DMS114 treated with DMSO at 0.1 percent for 48 hours (cell line): ENCODE results near the gene STX1B.
"Not testable (repeated sequence)": the region's sequence is repeated elsewhere in the genome, so short reads cannot be mapped to it uniquely, and the experiment has no call there.

ENCODE experiments used
- DNase-seq: peaks from one replicate; lab custom pipeline; 2025; ENCODE audit not compliant: unreplicated experiment; lab: John Stamatoyannopoulos, UW

STX1B gene

DNA sequence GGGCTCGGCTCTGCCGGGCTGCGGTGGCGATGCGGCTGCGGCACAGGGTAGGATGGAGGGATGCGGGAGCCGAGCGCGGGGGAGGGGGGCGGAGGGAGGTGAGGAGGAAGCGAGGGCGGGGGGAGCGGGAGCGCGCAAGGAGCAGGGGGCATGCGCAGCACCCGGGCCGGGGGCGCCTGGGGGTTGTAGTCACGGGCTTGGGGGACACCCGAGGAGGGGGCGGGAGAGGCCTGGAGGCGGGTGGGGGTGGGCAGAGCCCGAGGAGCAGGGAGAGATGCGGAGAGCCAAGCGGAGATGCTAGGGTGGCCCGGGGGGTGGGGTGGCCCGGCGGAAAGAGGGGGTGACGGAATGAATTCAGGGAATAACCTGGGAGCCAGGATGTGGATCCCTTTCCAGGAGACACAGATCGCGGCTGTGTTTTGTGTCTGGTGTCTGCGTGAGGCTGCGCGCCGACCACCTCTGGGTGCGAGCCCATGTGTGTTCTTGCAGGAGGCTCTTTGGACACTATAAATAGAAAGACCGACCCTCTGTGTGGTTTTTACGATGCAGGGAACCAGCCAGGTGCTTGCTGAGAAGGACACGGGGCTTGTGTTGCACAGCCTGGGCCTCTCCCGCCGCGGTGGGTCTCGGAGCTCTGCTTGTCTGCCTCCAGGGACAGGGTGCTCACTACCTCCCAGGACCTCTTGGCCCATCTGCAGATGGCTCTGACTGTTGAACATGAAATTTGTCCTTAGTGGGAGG, at the start of gene STX1B:
Gene STX1B (minus strand): TSS at position 54 of the 741 bp plus-strand sequence. CDS start 242 bp downstream, outside the sequence.
- no peak for DNase-seq

DNA sequence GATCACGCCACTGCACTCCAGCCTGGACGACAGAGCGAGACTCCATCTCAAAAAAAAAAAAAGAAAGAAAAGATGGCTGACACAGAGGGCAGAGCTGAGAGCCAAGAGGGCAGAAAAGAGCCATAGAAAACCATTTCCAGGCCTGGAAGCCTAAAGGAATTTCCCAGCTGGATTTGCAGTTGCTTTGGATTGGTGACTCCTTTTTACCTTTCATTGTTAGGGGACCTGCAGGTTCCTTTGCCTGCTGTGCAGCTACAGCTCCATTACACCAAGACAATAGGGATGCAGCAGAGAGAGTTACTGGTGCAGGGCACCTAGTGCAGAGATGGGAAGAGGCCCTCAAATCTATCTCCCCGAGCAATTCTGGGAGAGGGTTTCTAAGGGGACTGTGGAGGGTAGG, 45.2 kb upstream of the STX1B start:
- no peak for DNase-seq

DNA sequence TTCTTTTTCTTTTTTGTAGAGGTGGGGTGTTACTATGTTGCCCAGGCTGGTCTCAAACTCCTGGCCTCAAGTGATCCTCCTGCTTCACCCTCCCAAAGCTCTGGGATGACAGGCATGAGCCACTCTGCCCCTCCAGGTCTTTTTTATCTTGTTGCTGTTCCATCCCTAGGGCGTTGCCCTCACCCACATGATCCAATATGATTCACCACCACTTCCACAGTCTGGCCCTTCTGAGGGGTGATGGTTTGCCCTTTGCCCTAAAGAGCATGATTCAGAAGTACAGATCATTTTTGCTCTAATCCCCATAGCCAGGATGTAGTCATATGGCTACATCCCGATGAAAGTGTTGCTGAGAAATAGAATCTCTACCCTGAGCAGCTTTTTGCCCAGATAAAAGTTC, 41.7 kb upstream of the STX1B start:
- no peak for DNase-seq

DNA sequence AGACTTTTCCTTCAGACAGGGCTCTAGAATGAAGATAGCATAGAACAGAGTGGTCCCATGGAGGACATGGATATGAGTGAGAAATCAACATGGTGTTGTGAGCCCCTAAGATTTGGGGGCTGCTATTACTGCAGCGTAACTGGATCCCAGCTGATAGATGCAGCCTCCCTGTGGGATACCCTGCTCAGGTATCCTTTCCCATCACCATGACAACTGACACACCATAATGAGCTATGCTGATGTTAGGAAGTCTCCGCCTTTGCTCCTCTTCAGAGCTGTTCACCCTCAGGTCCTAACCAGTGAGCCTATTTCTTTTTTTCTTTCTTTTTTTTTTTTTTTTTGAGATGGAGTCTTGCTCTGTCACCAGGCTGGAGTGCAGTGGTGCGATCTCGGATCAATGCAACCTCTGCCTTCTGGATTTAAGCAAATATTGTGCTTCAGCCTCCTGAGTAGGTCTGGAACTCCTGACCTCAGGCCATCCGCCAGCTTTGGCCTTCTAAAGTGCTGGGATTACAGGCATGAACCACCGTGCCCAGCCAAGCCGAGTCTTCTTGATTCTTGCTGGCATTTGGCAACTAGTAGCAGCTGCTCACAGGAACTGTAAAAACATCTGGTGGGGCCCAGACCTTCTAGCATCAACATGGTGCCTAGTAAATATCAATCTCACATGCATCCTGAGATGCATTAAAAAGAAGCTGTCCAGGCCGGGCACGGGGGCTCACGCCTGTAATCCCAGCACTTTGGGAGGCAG, 40.0 kb upstream of the STX1B start:
- no peak for DNase-seq

DNA sequence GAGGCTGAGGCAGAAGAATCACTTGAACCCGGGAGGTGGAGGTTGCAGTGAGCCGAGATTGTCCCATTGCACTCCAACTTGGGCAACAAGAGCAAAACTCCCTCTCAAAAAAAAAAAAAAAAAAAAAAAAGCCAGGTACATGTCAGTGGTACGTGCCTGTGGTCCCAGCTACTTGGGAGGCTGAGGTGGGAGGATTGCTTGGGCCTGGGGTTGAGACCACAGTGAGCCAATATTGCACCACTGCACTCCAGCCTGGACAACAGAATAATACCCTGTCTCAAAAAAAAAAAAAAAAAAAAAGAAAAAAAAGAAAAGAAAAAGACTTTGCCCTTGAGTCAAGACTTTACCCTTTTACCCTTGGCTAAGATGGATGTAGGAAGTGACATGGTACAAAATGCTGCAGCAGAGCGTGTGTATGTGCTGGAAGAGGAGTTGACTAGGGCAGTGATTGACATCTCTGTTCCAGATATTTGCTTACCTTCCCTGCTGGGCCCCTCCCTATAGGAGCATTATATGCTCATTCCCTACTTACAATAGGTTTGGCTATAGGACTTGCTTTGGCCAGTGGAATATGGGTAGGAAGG, 33.6 kb upstream of the STX1B start:
- no peak for DNase-seq

DNA sequence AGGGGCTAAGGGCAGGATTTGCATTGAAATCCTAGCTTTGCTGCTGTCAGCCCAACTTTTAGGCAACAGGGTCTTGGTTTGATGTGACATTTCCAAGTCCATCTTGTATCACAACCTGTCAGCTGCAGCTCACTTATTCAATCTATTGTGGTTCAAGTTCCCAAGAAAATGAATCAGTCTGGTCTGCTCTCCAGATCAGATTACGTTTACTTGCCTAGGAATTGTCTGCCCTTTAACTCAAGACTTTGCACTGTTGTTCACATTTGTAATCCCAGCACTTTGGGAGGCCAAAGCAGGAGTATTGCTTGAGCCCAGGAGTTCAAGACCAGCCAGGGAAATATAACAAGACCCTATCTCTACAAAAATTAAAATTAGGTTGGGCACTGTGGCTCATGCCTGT, 32.9 kb upstream of the STX1B start:
- no peak for DNase-seq

DNA sequence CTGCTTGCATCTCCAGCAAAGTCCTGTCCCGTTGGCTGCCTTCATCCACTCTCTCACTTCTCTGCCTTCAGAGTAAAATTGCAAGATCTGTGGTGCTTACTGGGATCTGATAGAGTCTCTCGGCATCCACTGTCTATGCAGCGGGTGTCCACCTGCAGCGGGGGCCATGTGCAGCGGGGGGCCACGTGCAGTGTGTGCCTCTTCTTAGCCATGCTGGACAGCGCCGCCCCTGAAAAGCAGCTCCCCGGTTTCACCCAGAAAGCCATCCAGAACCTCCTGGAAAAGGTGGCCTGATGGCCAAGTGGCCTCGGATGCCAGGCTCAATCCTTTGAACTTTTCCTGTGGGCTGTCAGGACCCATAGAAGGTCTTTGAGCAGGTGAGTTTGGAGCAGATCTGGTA, 32.4 kb upstream of the STX1B start:
- no peak for DNase-seq

DNA sequence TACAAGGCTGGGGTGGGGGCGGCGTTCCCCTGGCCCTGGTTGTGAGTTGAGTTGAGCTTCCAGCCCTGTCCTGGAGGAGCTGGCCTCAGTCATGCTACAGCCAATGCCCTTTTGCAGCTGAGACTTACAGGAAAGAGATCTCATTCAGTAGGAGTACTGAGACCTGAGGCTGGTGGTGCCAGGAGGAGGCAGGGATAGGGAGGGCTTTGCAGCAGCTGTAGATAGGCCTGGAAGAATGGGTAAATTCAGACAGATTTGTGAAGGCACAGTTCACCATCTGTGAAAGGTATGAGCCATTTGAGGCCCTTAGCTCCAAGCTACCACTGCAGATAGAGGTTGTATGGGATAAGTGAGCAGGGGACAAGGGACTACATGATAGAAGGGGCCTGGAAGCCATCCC, 28.6 kb upstream of the STX1B start:
- no peak for DNase-seq

DNA sequence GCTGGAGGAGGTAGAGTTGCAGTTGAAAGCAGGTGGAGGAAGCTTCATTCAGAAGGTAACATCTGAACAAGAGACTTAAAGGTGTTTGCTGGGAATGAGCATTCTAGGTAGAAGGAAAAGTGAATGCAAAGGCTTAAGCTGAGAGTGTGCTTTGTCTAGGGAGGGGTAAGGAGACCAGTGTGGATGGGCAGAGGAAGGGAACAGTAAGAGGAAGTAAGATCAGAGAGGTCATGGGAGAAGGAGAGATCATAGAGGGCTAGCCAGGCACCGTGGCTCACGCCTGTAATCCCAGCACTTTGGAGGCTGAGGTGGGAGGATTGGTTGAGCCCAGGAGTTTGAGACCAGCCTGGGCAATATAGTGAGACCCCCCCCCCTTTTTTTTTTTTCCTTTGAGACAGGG, 26.3 kb upstream of the STX1B start:
- DNase-seq = no peak

DNA sequence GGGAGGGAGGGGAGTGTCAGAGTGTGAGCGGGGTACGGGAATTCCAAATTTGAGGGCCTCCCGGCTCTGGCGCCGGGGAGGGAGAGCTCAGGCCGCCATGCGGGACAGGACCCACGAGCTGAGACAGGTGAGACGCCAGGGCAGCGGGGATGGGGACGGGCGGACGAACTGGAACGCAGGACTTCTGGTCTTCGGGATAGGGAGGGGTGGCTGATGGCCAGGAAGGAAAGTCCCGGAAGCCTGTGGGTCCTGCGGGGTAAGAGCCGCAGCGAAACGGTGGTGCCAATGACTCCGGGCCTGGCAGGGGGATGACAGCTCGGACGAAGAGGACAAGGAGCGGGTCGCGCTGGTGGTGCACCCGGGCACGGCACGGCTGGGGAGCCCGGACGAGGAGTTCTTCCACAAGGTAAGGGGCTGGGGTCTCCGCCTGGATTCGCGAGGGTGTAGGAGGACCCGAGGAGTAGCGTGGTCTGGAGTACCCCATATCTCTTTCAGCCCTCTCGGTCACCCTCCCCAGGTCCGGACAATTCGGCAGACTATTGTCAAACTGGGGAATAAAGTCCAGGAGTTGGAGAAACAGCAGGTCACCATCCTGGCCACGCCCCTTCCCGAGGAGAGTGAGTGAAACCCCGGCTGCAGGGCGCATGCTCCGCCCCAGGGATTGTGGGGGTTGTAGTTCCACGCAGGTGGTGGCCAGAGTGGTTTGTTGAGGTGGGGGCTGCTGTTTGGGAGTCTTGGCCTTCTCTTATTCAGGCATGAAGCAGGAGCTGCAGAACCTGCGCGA, 23.5 kb upstream of the STX1B start:
- peak; percentile 78 for DNase-seq

DNA sequence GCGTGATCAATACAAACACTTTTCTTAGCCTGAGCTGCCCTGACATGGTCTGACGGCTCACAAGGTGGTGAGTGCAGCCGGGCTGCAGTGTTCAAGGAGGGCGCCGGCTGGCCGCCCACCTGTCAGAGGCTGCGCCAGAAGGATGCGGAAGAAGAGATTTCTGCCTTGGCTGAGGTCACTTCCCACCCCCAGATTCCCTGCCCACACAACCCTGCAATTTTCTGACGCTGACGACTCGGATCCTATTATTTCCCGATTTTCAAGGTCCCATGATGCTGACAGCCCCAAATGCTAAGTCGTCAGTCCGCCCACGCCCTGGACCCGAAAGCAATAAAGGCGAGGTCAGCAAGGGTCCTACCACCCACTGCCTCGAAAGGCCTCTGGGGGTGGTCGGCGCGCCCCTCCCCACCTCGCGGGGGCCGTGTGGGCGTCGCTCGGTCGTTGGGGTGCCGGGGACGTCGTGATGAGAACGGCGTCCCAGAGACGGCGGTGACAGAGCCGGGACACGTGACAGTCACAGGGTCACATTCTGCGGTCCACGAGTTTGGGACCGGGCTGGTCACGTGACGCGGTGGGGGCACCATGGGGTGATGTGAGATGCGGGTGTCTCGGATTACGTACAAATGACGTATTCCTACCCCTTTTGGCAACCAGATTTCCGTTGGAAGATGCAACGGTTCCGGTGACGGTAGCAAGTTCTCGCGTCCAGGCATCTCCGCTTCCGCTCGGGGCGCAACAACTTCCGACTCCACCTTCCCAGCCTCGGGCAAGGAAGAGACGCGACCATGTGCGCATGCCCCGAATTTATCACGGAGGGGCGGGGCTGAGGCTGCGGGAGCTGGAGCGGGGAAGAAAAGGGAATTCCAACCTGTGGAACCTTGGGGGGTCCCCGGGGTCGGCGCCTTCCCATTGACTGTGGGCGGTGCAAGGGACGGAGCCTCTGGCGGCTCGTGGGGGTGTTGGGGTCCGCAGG, 22.6 kb upstream of the STX1B start, which contains the start of gene STX4:
Gene STX4 (plus strand): TSS at position 823 of the 973 bp plus-strand sequence. CDS start 248 bp downstream, outside the sequence.
- peak; percentile 88 for DNase-seq

DNA sequence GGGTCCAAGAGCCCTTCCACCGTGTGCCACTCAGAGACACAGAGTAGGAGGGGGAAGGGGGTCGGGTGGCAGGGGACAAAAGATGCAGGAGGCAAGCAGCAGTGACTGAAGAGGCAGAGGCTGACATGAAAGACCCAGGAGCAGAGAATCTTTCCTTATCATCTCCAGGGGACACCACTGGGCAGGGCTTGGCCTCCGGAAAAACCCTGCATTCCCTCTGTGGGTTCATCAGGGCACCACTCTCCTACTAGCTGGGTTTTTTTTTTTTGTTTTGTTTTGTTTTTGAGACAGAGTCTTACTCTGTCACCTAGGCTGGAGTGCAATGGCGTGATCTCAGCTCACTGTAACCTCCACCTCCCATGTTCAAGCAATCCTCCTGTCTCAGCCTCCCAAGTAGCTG, 20.8 kb upstream of the STX1B start:
- no peak for DNase-seq

DNA sequence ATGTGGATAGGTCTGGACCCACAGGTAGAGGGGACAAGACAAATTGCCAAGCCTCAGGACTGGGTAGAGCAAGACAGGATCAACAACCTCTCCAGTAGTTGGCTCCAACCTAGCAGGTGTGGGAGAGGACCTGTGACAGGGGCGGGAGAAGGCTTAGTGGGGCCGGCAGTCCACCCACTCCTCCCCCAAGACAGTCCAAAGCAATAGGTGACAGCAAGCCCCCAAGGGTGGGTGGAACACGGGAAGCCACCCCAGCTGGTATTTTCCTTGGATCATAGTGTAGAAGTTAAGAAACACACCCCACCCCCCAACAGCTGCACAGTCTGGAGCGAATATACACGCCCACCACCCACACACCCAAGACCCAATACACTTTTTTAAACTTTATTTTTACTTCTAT, 18.8 kb upstream of the STX1B start:
- DNase-seq = no peak

DNA sequence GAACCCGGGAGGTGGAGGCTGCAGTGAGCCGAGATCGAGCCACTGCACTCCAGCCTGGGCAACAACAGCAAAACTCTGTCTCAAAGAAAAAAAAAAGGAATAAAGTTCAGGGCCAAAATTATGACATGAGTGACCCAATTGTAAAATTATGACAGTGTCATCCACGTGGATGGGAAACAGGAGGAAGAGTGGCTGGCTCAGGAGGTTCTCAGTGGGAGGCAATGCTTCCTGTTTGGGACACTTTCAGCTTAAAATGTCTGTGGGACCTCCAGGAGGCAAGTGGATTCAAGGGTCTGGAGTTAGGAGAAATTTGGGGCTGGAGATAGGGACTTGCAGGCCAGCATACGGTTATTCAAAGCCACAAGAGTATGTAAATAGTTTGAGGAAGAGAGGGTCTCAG, 14.9 kb upstream of the STX1B start:
- no peak for DNase-seq

DNA sequence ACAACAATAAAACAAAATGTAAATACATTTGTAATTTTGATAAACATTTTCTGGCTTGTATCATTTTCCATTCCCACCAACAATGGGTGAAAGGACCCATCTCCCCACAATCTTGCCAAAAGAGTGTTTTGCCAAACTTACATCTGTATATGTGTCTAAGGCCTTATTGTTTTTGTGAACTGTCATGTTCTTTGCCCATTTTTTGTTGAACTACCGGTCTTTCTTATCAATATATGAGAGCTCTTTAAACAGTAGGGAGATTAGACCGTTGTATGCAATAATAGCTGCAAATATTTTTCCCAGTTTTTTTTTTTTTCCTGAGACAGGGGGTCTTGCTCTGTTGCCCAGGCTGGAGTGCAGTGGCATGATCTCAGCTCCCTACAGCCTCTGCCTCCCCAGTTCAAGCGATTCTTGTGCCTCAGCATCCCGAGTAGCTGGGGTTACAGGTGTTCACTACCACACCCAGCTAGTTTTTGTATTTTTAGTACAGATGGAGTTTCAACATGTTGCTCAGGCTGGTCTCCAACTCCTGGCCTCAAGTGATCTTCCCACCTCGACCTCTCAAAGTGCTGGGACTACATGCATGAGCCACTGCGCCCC, 13.3 kb upstream of the STX1B start:
- no peak for DNase-seq

DNA sequence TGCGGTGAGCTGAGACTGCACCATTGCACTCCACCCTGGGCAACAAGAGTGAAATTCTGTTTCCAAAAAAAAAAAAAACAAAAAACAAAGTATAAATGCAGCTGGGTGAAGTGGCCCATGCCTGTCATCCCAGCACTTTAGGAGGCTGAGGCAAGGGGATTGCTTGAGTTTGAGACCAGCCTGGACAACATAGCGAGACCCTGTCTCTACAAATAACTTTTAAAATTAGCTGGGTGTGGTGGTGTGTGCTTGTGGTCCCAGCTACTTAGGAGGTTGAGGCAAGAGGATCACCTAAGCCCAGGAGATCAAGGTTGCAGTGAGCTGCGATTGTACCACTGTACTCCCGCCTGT, 12.8 kb upstream of the STX1B start:
- no peak for DNase-seq

DNA sequence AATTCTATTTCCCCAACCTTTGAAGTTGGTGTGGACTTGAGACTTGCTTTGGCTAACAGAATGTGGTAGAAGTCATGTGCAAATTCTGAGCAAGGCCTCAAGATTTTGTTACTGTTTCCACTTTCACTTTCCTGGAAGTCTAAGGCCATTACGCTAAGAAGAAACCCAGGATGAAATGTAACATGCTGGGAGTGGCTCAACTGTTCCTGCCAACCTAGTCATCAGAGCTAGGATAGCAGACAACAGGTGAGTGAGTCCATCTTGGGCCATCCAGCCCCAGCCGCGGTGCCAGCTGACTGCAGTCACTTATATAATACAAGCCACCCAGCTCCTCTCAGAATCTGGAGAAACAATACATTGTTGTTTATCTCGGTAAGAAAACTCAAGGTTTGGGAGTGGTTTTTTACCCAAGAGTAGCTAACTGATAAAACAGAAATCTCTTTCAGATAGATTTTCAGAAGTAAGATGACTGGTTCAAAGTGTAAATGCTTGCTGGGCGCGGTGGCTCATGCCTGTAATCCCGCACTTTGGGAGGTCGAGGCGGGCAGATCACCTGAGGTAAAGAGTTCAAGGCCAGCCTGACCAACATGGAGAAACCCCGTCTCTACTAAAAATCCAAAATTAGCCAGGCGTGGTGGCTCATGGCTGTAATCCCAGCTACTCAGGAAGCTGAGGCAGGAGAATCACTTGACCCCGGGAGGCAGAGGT, 12.3 kb upstream of the STX1B start:
- DNase-seq = no peak

DNA sequence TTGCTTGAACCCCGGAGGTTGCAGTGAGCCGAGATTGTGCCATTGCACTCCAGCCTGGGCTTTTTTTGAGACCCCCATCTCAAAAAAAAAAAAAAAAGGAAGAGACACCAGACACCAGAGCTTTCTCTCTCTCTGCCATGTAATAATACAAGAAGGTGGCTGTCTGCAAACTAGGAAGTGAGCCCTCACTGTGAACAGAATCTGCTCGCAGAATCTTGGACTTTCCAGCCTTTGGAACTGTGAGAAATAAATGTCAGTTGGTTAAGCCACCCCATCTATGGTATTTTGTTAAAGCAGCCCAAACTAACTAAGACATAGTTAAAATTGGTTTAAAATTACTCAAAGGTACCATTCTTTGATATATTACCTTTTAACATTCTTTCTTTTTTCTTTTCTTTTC, 10.1 kb upstream of the STX1B start:
- DNase-seq = no peak

DNA sequence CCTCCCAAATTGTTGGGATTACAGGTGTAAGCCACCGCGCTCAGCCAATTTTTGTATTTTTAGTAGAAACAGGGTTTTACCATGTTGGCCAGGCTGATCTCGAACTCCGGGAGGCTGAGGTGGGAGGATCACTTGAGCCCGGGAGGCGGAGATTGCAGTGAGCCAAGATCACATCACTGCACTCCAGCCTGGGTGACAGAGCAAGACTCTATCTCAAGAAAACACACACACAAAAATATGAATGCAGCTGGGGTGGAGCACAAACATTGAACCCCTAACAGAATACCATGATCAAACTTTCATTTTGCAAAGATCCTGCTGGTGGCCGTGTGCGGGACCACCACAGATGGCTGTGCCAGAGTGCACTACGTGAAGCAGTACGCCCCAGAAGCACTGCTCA, 7.3 kb upstream of the STX1B start:
- not testable (repeated sequence) for DNase-seq
